GM12892 (cell line): ENCODE results near the gene RRBP1.

Experiments
- DNase-seq: peaks from one replicate; pipeline ENCODE4 v3.0.0; 2011; ENCODE audit not compliant: insufficient read length
- FAIRE-seq: peaks from 2 replicates; lab custom pipeline; 2011; peaks lifted over from hg19 to GRCh38; lab: Jason Lieb, UNC
- POLR2A ChIP-seq: IDR thresholded peaks from 2 replicates; pipeline ENCODE4 v1.6.1; 2011; ENCODE audit warnings: low read depth, low read length, control low read depth
- POLR2AphosphoS5 ChIP-seq: IDR thresholded peaks from 2 replicates; pipeline ENCODE4 v1.6.1; 2011; ENCODE audit warnings: low read depth, low read length, control low read depth
- TAF1 ChIP-seq: IDR thresholded peaks from 2 replicates; pipeline ENCODE4 v1.6.1; 2011; ENCODE audit warnings: low read depth, mild to moderate bottlenecking, control low read depth, low read length, borderline replicate concordance

RRBP1 gene

GRCh38 chr20:17640146-17640874, 41.7 kb downstream of the RRBP1 start:
- no peak for TF ChIP-seq POLR2AphosphoS5
- no peak for TF ChIP-seq POLR2A
- TF ChIP-seq TAF1, result no peak
- DNase-seq (no peak), FAIRE-seq (no peak)

- FAIRE-seq, result no peak
- TF ChIP-seq POLR2AphosphoS5 (no peak), POLR2A (no peak)
- DNase-seq, result no peak
Measured at GRCh38 chr20:17638835-17639407, 43.1 kb downstream of the RRBP1 start.

GRCh38 chr20:17637985-17638640, 43.9 kb downstream of the RRBP1 start:
- TF ChIP-seq POLR2AphosphoS5 (no peak), TAF1 (no peak), POLR2A (no peak)
- DNase-seq (no peak), FAIRE-seq (no peak)

- no peak for TF ChIP-seq TAF1
- no peak for TF ChIP-seq POLR2A
- TF ChIP-seq POLR2AphosphoS5, result no peak
- no peak for FAIRE-seq
- no peak for DNase-seq
Measured at GRCh38 chr20:17637413-17637780, 44.6 kb downstream of the RRBP1 start.

GRCh38 chr20:17636523-17637412, 45.3 kb downstream of the RRBP1 start:
- FAIRE-seq (no peak), DNase-seq (no peak)
- no peak for TF ChIP-seq POLR2AphosphoS5
- TF ChIP-seq TAF1, result no peak
- TF ChIP-seq POLR2A, result no peak

GRCh38 chr20:17635332-17636244, 46.5 kb downstream of the RRBP1 start:
- no peak for DNase-seq

GRCh38 chr20:17634661-17635331, 47.2 kb downstream of the RRBP1 start:
- no peak for TF ChIP-seq POLR2A
- TF ChIP-seq POLR2AphosphoS5, result no peak
- no peak for TF ChIP-seq TAF1
- DNase-seq (no peak), FAIRE-seq (no peak)

More at GRCh38 chr20:17635332-17636244, 46.5 kb downstream of the RRBP1 start:
- no peak for TF ChIP-seq POLR2AphosphoS5
- no peak for TF ChIP-seq POLR2A
- TF ChIP-seq TAF1, result no peak
- no peak for FAIRE-seq

- no peak for TF ChIP-seq POLR2A
- no peak for TF ChIP-seq TAF1
- TF ChIP-seq POLR2AphosphoS5, result no peak
- no peak for FAIRE-seq
- DNase-seq, result no peak
Measured at GRCh38 chr20:17633850-17634500, 48.1 kb downstream of the RRBP1 start.

- TF ChIP-seq POLR2AphosphoS5 (no peak), POLR2A (no peak)
- DNase-seq (no peak), FAIRE-seq (no peak)
Measured at GRCh38 chr20:17633221-17633849, 48.7 kb downstream of the RRBP1 start.
